HEK293 (cell line): ENCODE measurements around the gene C11orf86.
A peak's percentile ranks its signal among the peaks of the same experiment; 100 is the strongest.

Experiments used
- FEZF1 ChIP-seq: fragments of 450-650 bp; formaldehyde crosslinking; IDR thresholded peaks from 2 replicates; pipeline ENCODE4 v1.5.1; 2016; ENCODE audit warnings: missing biosample characterization, missing genetic modification characterization
- PRDM1 ChIP-seq: fragments of 450-650 bp; formaldehyde crosslinking; IDR thresholded peaks from 2 replicates; pipeline ENCODE4; 2016; ENCODE audit warnings: missing biosample characterization, missing genetic modification characterization
- SETDB1 ChIP-seq: IDR thresholded peaks from one replicate; pipeline ENCODE4 v1.6.1; 2017; ENCODE audit warnings: mild to moderate bottlenecking, low read length, moderate library complexity, mixed read lengths; ENCODE audit not compliant: insufficient read length
- SP3 ChIP-seq: fragments of 450-650 bp; formaldehyde crosslinking; IDR thresholded peaks from 2 replicates; pipeline ENCODE4 v1.5.1; 2016; ENCODE audit warnings: missing biosample characterization, missing genetic modification characterization
- ZNF202 ChIP-seq: fragments of 450-650 bp; formaldehyde crosslinking; IDR thresholded peaks from 2 replicates; pipeline ENCODE4 v1.5.1; 2016; ENCODE audit warnings: missing biosample characterization, missing genetic modification characterization, borderline replicate concordance
- ZNF302 ChIP-seq: fragments of 450-650 bp; formaldehyde crosslinking; IDR thresholded peaks from 2 replicates; pipeline ENCODE4 v1.5.1; 2016; ENCODE audit warnings: missing biosample characterization, missing genetic modification characterization, low read depth
- ZNF350 ChIP-seq: fragments of 450-650 bp; formaldehyde crosslinking; IDR thresholded peaks from 2 replicates; pipeline ENCODE4 v1.5.0; 2017; ENCODE audit warnings: missing biosample characterization, mild to moderate bottlenecking, missing genetic modification characterization
- ZNF394 ChIP-seq: fragments of 450-650 bp; formaldehyde crosslinking; IDR thresholded peaks from 2 replicates; pipeline ENCODE4 v1.5.1; 2016; ENCODE audit warnings: missing biosample characterization, missing genetic modification characterization, mild to moderate bottlenecking, moderate library complexity, borderline replicate concordance
- ZNF529 ChIP-seq: fragments of 450-650 bp; formaldehyde crosslinking; IDR thresholded peaks from 2 replicates; pipeline ENCODE4 v1.5.1; 2017; ENCODE audit warnings: missing genetic modification characterization, missing biosample characterization; ENCODE audit not compliant: insufficient replicate concordance
- ZNF560 ChIP-seq: fragments of 450-650 bp; formaldehyde crosslinking; IDR thresholded peaks from 2 replicates; pipeline ENCODE4 v1.5.1; 2017; ENCODE audit warnings: missing biosample characterization, missing genetic modification characterization, borderline replicate concordance
- ZNF707 ChIP-seq: fragments of 450-650 bp; formaldehyde crosslinking; IDR thresholded peaks from 2 replicates; pipeline ENCODE4 v1.5.1; 2016; ENCODE audit warnings: missing biosample characterization, missing genetic modification characterization
- ZNF747 ChIP-seq: fragments of 450-650 bp; formaldehyde crosslinking; IDR thresholded peaks from 2 replicates; pipeline ENCODE4 v1.5.1; 2016; ENCODE audit warnings: missing biosample characterization, missing genetic modification characterization
- ZNF785 ChIP-seq: fragments of 450-650 bp; formaldehyde crosslinking; IDR thresholded peaks from 2 replicates; pipeline ENCODE4 v1.5.1; 2016; ENCODE audit warnings: missing biosample characterization, missing genetic modification characterization
- ZNF843 ChIP-seq: fragments of 450-650 bp; formaldehyde crosslinking; IDR thresholded peaks from 2 replicates; pipeline ENCODE4 v1.5.1; 2016; ENCODE audit warnings: missing biosample characterization, missing genetic modification characterization
- TF ChIP-seq, protein P1 (sequence below): fragments of 450-650 bp; formaldehyde crosslinking; optimal IDR thresholded peaks from 2 replicates; pipeline ENCODE3; 2016; ENCODE audit warnings: missing biosample characterization, mild to moderate bottlenecking, missing genetic modification characterization
- TF ChIP-seq, protein P2 (sequence below): fragments of 450-650 bp; formaldehyde crosslinking; IDR thresholded peaks from 2 replicates; pipeline ENCODE4 v1.5.1; 2016; ENCODE audit warnings: missing biosample characterization, missing genetic modification characterization, borderline replicate concordance
- TF ChIP-seq, protein P3 (sequence below): fragments of 450-650 bp; formaldehyde crosslinking; IDR thresholded peaks from 2 replicates; pipeline ENCODE4 v1.5.1; 2017; ENCODE audit warnings: missing biosample characterization, missing genetic modification characterization
- TF ChIP-seq, protein P4 (sequence below): fragments of 450-650 bp; formaldehyde crosslinking; IDR thresholded peaks from 2 replicates; pipeline ENCODE4 v1.5.0; 2017; ENCODE audit warnings: missing biosample characterization, missing genetic modification characterization, borderline replicate concordance
- TF ChIP-seq, protein P5 (sequence below): fragments of 450-650 bp; formaldehyde crosslinking; IDR thresholded peaks from 2 replicates; pipeline ENCODE4 v1.5.1; 2016; ENCODE audit warnings: missing biosample characterization, missing genetic modification characterization
- TF ChIP-seq, protein P6 (sequence below): fragments of 450-650 bp; formaldehyde crosslinking; IDR thresholded peaks from 2 replicates; pipeline ENCODE4 v1.5.1; 2016; ENCODE audit warnings: missing biosample characterization, missing genetic modification characterization
- TF ChIP-seq, protein P7 (sequence below): fragments of 450-650 bp; formaldehyde crosslinking; IDR thresholded peaks from 2 replicates; pipeline ENCODE4 v1.5.1; 2016; ENCODE audit warnings: missing biosample characterization, missing genetic modification characterization

The C11orf86 gene

DNA sequence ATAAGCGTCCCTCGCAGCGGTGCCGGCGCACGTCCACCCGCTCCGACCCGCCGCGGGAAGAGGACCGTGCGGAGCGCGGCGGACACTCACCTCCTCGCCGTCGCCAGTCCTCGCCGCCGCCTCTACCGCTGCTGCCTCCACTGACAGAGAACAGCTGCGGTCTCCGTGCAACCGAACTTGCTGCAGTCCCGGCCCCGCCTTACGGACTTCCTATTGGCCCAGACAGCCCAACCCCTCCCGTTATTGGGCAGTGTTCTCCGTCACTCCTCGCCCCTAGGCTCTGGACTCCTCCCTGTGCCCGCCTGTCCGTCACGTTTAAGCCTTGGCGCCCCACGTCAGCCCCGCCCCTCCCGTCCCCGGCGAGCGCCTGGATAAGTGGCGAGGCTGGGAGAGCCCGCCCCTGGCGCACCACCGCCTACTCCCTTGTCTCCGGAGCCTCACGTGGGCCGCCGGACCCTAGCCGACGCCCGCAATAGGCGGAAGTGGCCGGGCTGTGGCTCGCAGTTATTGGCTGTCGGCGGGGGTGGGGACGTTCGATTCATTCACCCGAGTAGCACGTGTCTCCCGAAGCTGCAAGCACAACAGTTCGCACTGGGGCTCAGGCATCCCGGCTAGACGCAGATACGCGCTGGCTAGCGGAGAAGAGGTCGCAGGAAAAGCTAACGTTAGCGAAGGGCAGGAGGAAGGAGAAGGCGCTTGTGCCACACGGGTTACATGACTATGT lies 16.7 kb upstream of the C11orf86 start, which contains the start of gene PC (continued):
- TF ChIP-seq, protein P1, sequence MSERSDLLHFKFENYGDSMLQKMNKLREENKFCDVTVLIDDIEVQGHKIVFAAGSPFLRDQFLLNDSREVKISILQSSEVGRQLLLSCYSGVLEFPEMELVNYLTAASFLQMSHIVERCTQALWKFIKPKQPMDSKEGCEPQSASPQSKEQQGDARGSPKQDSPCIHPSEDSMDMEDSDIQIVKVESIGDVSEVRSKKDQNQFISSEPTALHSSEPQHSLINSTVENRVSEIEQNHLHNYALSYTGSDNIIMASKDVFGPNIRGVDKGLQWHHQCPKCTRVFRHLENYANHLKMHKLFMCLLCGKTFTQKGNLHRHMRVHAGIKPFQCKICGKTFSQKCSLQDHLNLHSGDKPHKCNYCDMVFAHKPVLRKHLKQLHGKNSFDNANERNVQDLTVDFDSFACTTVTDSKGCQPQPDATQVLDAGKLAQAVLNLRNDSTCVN (tag by site-specific recombination) = peak; percentile 88
- TF ChIP-seq ZNF394 (tag by site-specific recombination) (0 out of 2 replicates have a peak, but pooled peaks have one; percentile 14), ZNF843 (tag by site-specific recombination) (no peak), ZNF560 (tag by site-specific recombination) (no peak), ZNF202 (no peak), ZNF747 (tag by site-specific recombination) (no peak), ZNF785 (tag by site-specific recombination) (no peak), ZNF707 (no peak), PRDM1 (tag by site-specific recombination) (no peak), SP3 (tag by site-specific recombination) (peak; percentile 93), ZNF350 (tag by site-specific recombination) (no peak), ZNF302 (tag by site-specific recombination) (no peak), FEZF1 (no peak), ZNF529 (tag by site-specific recombination) (no peak), SETDB1 (no peak)
- TF ChIP-seq, protein P2, sequence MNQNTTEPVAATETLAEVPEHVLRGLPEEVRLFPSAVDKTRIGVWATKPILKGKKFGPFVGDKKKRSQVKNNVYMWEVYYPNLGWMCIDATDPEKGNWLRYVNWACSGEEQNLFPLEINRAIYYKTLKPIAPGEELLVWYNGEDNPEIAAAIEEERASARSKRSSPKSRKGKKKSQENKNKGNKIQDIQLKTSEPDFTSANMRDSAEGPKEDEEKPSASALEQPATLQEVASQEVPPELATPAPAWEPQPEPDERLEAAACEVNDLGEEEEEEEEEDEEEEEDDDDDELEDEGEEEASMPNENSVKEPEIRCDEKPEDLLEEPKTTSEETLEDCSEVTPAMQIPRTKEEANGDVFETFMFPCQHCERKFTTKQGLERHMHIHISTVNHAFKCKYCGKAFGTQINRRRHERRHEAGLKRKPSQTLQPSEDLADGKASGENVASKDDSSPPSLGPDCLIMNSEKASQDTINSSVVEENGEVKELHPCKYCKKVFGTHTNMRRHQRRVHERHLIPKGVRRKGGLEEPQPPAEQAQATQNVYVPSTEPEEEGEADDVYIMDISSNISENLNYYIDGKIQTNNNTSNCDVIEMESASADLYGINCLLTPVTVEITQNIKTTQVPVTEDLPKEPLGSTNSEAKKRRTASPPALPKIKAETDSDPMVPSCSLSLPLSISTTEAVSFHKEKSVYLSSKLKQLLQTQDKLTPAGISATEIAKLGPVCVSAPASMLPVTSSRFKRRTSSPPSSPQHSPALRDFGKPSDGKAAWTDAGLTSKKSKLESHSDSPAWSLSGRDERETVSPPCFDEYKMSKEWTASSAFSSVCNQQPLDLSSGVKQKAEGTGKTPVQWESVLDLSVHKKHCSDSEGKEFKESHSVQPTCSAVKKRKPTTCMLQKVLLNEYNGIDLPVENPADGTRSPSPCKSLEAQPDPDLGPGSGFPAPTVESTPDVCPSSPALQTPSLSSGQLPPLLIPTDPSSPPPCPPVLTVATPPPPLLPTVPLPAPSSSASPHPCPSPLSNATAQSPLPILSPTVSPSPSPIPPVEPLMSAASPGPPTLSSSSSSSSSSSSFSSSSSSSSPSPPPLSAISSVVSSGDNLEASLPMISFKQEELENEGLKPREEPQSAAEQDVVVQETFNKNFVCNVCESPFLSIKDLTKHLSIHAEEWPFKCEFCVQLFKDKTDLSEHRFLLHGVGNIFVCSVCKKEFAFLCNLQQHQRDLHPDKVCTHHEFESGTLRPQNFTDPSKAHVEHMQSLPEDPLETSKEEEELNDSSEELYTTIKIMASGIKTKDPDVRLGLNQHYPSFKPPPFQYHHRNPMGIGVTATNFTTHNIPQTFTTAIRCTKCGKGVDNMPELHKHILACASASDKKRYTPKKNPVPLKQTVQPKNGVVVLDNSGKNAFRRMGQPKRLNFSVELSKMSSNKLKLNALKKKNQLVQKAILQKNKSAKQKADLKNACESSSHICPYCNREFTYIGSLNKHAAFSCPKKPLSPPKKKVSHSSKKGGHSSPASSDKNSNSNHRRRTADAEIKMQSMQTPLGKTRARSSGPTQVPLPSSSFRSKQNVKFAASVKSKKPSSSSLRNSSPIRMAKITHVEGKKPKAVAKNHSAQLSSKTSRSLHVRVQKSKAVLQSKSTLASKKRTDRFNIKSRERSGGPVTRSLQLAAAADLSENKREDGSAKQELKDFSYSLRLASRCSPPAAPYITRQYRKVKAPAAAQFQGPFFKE = no peak
- TF ChIP-seq, protein P3, sequence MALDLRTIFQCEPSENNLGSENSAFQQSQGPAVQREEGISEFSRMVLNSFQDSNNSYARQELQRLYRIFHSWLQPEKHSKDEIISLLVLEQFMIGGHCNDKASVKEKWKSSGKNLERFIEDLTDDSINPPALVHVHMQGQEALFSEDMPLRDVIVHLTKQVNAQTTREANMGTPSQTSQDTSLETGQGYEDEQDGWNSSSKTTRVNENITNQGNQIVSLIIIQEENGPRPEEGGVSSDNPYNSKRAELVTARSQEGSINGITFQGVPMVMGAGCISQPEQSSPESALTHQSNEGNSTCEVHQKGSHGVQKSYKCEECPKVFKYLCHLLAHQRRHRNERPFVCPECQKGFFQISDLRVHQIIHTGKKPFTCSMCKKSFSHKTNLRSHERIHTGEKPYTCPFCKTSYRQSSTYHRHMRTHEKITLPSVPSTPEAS (tag by site-specific recombination) = no peak
- TF ChIP-seq, protein P4, sequence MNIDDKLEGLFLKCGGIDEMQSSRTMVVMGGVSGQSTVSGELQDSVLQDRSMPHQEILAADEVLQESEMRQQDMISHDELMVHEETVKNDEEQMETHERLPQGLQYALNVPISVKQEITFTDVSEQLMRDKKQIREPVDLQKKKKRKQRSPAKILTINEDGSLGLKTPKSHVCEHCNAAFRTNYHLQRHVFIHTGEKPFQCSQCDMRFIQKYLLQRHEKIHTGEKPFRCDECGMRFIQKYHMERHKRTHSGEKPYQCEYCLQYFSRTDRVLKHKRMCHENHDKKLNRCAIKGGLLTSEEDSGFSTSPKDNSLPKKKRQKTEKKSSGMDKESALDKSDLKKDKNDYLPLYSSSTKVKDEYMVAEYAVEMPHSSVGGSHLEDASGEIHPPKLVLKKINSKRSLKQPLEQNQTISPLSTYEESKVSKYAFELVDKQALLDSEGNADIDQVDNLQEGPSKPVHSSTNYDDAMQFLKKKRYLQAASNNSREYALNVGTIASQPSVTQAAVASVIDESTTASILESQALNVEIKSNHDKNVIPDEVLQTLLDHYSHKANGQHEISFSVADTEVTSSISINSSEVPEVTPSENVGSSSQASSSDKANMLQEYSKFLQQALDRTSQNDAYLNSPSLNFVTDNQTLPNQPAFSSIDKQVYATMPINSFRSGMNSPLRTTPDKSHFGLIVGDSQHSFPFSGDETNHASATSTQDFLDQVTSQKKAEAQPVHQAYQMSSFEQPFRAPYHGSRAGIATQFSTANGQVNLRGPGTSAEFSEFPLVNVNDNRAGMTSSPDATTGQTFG = no peak
- TF ChIP-seq, protein P5, sequence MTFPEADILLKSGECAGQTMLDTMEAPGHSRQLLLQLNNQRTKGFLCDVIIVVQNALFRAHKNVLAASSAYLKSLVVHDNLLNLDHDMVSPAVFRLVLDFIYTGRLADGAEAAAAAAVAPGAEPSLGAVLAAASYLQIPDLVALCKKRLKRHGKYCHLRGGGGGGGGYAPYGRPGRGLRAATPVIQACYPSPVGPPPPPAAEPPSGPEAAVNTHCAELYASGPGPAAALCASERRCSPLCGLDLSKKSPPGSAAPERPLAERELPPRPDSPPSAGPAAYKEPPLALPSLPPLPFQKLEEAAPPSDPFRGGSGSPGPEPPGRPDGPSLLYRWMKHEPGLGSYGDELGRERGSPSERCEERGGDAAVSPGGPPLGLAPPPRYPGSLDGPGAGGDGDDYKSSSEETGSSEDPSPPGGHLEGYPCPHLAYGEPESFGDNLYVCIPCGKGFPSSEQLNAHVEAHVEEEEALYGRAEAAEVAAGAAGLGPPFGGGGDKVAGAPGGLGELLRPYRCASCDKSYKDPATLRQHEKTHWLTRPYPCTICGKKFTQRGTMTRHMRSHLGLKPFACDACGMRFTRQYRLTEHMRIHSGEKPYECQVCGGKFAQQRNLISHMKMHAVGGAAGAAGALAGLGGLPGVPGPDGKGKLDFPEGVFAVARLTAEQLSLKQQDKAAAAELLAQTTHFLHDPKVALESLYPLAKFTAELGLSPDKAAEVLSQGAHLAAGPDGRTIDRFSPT (tag by site-specific recombination) = no peak
- TF ChIP-seq, protein P6, sequence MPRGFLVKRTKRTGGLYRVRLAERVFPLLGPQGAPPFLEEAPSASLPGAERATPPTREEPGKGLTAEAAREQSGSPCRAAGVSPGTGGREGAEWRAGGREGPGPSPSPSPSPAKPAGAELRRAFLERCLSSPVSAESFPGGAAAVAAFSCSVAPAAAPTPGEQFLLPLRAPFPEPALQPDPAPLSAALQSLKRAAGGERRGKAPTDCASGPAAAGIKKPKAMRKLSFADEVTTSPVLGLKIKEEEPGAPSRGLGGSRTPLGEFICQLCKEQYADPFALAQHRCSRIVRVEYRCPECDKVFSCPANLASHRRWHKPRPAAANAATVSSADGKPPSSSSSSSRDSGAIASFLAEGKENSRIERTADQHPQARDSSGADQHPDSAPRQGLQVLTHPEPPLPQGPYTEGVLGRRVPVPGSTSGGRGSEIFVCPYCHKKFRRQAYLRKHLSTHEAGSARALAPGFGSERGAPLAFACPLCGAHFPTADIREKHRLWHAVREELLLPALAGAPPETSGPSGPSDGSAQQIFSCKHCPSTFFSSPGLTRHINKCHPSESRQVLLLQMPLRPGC (tag by site-specific recombination) = no peak
- TF ChIP-seq, protein P7, sequence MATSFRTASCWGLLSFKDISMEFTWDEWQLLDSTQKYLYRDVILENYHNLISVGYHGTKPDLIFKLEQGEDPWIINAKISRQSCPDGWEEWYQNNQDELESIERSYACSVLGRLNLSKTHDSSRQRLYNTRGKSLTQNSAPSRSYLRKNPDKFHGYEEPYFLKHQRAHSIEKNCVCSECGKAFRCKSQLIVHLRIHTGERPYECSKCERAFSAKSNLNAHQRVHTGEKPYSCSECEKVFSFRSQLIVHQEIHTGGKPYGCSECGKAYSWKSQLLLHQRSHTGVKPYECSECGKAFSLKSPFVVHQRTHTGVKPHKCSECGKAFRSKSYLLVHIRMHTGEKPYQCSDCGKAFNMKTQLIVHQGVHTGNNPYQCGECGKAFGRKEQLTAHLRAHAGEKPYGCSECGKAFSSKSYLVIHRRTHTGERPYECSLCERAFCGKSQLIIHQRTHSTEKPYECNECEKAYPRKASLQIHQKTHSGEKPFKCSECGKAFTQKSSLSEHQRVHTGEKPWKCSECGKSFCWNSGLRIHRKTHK = no peak
